K562 (cell line): Measurements from ENCODE around the gene FN3K. TPM values are rescaled to one million over a fixed set of nuclear protein-coding genes. Genes with fewer than 3 reads are reported as not detected.

Experiments
- BACH1 ChIP-seq: fragments of 200-800 bp; sonication (Bioruptor generic); IDR thresholded peaks from 2 replicates; pipeline ENCODE4 v1.6.1; 2016; ENCODE audit warnings: missing genetic modification characterization, missing compliant biosample characterization
- FOXJ2 ChIP-seq: fragments of 200-800 bp; sonication (Bioruptor generic); IDR thresholded peaks from 2 replicates; pipeline ENCODE4 v1.6.1; 2016; ENCODE audit warnings: missing genetic modification characterization, missing compliant biosample characterization
- HCFC1 ChIP-seq: IDR thresholded peaks from 2 replicates; pipeline ENCODE4 v1.6.1; 2012; ENCODE audit warnings: low read depth, low read length, improper control_type of control experiment
- MEF2A ChIP-seq: IDR thresholded peaks from 2 replicates; pipeline ENCODE4 v1.6.1; 2011; ENCODE audit warnings: low read depth, mild to moderate bottlenecking, low read length, moderate library complexity; ENCODE audit not compliant: control insufficient read depth
- MYC ChIP-seq, 2 experiments: fragments of 250-450 bp in 1 of 2; sonication (Bioruptor Pico) in 1 of 2; IDR thresholded peaks; 2 replicates each; pipeline versions ENCODE4 v1.5.1 to v1.6.1; 2012 to 2021; ENCODE audit warnings: low read depth in 2 of 2, borderline replicate concordance in 1 of 2, improper control_type of control experiment in 1 of 2, low read length in 1 of 2, mild to moderate bottlenecking in 1 of 2, moderate library complexity in 1 of 2
- NELFE ChIP-seq: IDR thresholded peaks from 2 replicates; pipeline ENCODE4 v1.6.1; 2011; ENCODE audit warnings: mild to moderate bottlenecking; ENCODE audit not compliant: insufficient read depth, insufficient read length
- SRSF7 ChIP-seq: fragments of 200-400 bp; formaldehyde crosslinking; optimal IDR thresholded peaks from 2 replicates; pipeline ENCODE3; 2017; ENCODE audit warnings: mild to moderate bottlenecking, low read depth, low read length
- U2AF2 ChIP-seq: fragments of 200-400 bp; formaldehyde crosslinking; optimal IDR thresholded peaks from 2 replicates; pipeline ENCODE3; 2017; ENCODE audit warnings: low read depth, mild to moderate bottlenecking, low read length
- ZNF354B ChIP-seq: fragments of 250-450 bp; sonication (Bioruptor Pico); IDR thresholded peaks from 2 replicates; pipeline ENCODE4 v1.4.0; 2020
- ZNF639 ChIP-seq, 2 experiments: fragments of 200-800 bp in 1 of 2; sonication (Bioruptor generic) in 1 of 2; sonication (generic) in 1 of 2; formaldehyde crosslinking in 1 of 2; IDR thresholded peaks in 1 of 2; conservative IDR thresholded peaks in 1 of 2; 2 replicates each; pipeline versions ENCODE4 v1.5.0 to v1.6.1; 2016 to 2020; ENCODE audit warnings: missing compliant biosample characterization in 1 of 2, missing genetic modification characterization in 1 of 2, missing genetic modification reagents in 1 of 2
- polyA plus RNA-seq, 8 experiments: library from polyadenylated mRNA; depleted of rRNA in 4 of 8; stranded (reverse) in 5 of 8; unstranded in 3 of 8; fragments of >200 nt; fragmentation: Nextera tagmentation in 2 of 8; fragmentation: Illumina TruSeq in 1 of 8; extraction: Ambion mirVana in 2 of 8; extraction: Trizol in 1 of 8; gene quantifications; 2 replicates each; pipeline versions ENCODE4 v1.2.1 to v1.2.3, GENCODE V29; 2011 to 2014; ENCODE audit warnings: inconsistent platforms in 1 of 8, missing spikeins in 1 of 8
- total RNA-seq, 7 experiments: library from RNA; depleted of rRNA in 6 of 7; stranded (reverse); fragments of >200 nt in 6 of 7; fragmentation: Illumina TruSeq in 2 of 7; extraction: Trizol in 2 of 7; gene quantifications; 2 replicates each; pipeline versions ENCODE4 v1.2.1 to v1.2.3, GENCODE V29; 2011 to 2021; ENCODE audit warnings: low replicate concordance in 1 of 7
- TF ChIP-seq, protein P1 (sequence below): fragments of 450-650 bp; conservative IDR thresholded peaks from 2 replicates; pipeline ENCODE4 v1.6.1; 2016; ENCODE audit warnings: missing genetic modification characterization, low read depth, mild to moderate bottlenecking, control low read depth, missing compliant biosample characterization
- TF ChIP-seq, protein P2 (sequence below), 2 experiments: fragments of 450-650 bp; IDR thresholded peaks; 2 replicates each; pipeline ENCODE4 v1.6.1; 2016; ENCODE audit warnings: mild to moderate bottlenecking in 2 of 2, borderline replicate concordance in 1 of 2, low read depth in 1 of 2, moderate library complexity in 1 of 2

The FN3K gene
- total and polyA plus RNA-seq, 9 of the 15 experiments (the other 6 are each of a cell fraction or from before 2014, with no cell fraction given) = 0.08 to 22.7 (median 3.8) TPM

DNA sequence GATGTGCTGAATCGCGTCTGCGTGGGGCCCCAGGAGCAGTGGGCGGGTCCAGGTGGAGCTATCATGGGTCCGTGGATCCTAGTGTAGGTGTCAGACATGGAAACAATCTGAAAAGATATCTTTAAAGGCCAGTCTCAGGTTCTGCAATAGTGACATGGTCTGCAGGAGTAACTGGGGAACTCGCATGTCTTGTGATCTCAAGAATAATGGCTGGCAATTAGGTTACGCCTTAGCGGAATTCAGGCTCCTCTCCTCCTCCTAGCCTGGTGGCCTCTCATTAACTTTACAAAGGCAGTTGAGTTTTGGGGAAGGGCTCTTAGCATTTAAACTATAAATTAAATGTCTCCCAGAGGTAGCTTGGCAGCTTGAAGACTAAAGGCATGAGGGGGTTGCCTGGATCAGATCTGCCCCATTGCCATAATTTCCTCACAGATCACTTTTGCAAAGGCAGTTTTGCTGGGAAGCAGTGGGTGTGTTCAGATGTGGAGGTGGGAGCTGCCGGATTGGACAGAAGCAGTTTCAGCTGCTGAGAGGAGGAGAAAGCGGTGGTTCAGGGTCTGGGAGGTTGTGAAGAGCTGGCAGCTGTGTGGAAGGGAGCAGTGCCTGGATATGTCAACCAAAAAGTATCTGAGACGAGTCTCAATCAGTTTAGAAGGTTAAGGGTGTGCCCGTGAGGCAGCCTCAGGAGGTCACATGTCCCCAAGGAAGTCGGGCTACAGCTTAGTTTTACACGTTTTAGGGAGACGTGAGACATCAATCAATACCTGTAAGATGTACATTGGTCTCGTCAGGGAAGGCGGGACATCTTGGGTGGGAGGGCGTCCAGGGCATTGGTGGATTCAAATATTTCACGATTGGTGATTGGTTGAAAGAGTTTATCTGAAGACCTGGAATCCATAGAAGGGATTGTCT is 19.1 kb downstream of the FN3K start (continued):
- TF ChIP-seq, protein P1, sequence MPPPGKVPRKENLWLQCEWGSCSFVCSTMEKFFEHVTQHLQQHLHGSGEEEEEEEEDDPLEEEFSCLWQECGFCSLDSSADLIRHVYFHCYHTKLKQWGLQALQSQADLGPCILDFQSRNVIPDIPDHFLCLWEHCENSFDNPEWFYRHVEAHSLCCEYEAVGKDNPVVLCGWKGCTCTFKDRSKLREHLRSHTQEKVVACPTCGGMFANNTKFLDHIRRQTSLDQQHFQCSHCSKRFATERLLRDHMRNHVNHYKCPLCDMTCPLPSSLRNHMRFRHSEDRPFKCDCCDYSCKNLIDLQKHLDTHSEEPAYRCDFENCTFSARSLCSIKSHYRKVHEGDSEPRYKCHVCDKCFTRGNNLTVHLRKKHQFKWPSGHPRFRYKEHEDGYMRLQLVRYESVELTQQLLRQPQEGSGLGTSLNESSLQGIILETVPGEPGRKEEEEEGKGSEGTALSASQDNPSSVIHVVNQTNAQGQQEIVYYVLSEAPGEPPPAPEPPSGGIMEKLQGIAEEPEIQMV (tag) = no peak
- TF ChIP-seq MYC (IDR thresholded peaks at IDR 0.05; ENCODE audit: low read depth, low read length) = no peak
- no peak for TF ChIP-seq MYC (CRISPR knock-in tag; IDR thresholded peaks at IDR 0.05; ENCODE audit: borderline replicate concordance, low read depth)
- no peak for TF ChIP-seq FOXJ2
- no peak for TF ChIP-seq ZNF639 (CRISPR knock-in tag; conservative IDR thresholded peaks at IDR 0.05 in 1 of 2, IDR thresholded peaks at IDR 0.05 in 1 of 2)
- TF ChIP-seq SRSF7 = no peak
- TF ChIP-seq HCFC1 = no peak
- TF ChIP-seq, protein P2, sequence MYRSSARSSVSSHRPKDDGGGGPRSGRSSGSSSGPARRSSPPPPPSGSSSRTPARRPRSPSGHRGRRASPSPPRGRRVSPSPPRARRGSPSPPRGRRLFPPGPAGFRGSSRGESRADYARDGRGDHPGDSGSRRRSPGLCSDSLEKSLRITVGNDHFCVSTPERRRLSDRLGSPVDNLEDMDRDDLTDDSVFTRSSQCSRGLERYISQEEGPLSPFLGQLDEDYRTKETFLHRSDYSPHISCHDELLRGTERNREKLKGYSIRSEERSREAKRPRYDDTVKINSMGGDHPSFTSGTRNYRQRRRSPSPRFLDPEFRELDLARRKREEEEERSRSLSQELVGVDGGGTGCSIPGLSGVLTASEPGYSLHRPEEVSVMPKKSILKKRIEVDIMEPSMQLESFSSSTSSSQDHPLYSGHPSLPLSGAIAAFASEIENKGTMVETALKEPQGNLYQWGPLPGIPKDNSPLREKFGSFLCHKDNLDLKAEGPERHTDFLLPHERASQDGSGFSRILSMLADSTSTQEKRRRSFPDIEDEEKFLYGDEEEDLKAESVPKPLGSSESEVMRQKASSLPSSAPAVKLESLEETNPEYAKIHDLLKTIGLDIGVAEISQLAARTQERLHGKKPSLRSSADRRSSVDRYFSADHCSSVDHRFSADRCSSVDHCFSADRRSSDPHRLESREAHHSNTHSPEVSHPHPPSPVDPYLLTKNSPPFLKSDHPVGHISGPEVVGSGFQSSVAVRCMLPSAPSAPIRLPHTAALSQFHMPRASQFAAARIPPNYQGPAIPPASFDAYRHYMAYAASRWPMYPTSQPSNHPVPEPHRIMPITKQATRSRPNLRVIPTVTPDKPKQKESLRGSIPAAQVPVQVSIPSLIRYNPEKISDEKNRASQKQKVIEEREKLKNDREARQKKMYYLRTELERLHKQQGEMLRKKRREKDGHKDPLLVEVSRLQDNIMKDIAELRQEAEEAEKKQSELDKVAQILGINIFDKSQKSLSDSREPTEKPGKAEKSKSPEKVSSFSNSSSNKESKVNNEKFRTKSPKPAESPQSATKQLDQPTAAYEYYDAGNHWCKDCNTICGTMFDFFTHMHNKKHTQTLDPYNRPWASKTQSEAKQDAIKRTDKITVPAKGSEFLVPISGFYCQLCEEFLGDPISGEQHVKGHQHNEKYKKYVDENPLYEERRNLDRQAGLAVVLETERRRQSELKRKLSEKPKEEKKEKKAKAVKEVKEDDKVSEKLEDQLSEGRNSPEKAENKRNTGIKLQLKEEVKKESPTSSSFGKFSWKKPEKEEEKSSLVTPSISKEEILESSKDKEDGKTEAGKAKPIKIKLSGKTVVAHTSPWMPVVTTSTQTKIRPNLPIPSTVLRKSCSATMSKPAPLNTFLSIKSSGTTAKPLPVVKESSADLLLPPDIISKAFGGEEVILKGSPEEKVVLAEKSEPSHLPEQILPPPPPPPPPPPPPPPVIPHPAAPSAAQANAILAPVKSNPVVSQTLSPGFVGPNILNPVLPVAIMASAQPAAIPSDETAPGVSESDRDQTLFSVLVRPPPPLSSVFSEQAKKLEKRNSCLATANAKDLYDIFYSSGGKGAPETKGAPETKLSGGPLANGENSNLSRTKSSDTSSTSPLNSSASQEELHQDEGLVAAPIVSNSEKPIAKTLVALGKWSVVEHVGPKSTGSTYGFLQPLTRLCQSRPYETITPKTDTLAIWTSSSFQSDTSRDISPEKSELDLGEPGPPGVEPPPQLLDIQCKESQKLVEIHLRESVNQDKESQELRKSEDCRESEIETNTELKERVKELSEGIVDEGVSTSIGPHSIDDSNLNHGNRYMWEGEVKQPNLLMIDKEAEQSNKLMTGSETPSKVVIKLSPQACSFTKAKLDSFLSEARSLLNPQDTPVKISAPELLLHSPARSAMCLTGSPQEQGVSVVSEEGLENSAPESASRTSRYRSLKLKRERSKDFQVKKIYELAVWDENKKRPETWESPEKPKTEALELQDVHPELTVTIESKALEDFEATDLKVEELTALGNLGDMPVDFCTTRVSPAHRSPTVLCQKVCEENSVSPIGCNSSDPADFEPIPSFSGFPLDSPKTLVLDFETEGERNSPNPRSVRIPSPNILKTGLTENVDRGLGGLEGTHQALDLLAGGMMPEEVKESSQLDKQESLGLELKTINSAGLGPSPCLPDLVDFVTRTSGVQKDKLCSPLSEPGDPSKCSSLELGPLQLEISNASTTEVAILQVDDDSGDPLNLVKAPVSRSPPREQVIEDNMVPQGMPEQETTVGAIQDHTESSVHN (IDR thresholded peaks at IDR 0.05; ENCODE audit: borderline replicate concordance in 1 of 2, low read depth in 1 of 2) = no peak
- no peak for TF ChIP-seq ZNF354B (CRISPR knock-in tag)
- no peak for TF ChIP-seq BACH1 (tag)
- no peak for TF ChIP-seq NELFE
- no peak for TF ChIP-seq MEF2A
- no peak for TF ChIP-seq U2AF2
